ENCODE measurements around the gene MATCAP1. TPM values are rescaled to one million over a fixed set of nuclear protein-coding genes. Genes with fewer than 3 reads are reported as not detected.

MATCAP1 gene
- total RNA-seq, 1 donor from 2014 or later = 7.7 TPM

GRCh38 chr16:67195676-67196075 lies 11.9 kb upstream of the MATCAP1 start:
- no peak for ATAC-seq (ENCODE audit: poor library complexity)
- DNase-seq = no peak
- intact Hi-C loops (cut with DNase I) = no loop called here

DNA sequence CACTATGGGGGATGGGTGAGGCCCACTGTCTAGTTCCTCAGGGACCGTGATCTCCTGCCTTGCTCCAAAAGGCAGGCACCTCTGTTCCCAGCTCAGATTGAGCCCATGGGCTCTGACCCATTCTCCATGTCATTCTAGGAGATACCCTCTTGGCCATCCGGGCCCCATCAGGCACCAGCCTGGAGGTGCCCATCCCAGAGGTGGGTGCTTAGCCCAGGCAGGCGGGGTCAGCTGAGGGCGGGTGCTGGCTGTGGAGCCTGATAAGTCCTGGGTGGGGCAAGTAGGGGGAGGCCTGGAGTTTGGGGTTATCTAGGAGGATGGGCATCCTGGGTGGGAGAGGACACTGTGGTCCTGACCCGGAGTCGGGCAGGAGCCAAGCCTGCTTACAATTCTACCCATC lies 10.5 kb upstream of the MATCAP1 start:
- intact Hi-C loops (cut with DNase I) = no loop called here
- no peak for DNase-seq
- no peak for ATAC-seq (ENCODE audit: poor library complexity)

- intact Hi-C loops (cut with DNase I) = no loop called here
- no peak for ATAC-seq (ENCODE audit: poor library complexity)
- no peak for DNase-seq
Measured at GRCh38 chr16:67193536-67193935, 9.8 kb upstream of the MATCAP1 start.

GRCh38 chr16:67192781-67193361 lies 9.1 kb upstream of the MATCAP1 start:
- intact Hi-C loops (cut with DNase I) = no loop called here
- DNase-seq (no peak), ATAC-seq (ENCODE audit: poor library complexity) (no peak)

GRCh38 chr16:67191995-67192681 lies 8.4 kb upstream of the MATCAP1 start, which contains the start of gene E2F4:
Gene E2F4 (plus strand): TSS chr16:67192155. CDS start chr16:67192228, 73 bp downstream.
- peak; percentile 94 for DNase-seq
- peak; percentile 97 for ATAC-seq (ENCODE audit: poor library complexity)
- intact Hi-C loops (cut with DNase I) = loop anchor here (2.0 kb wide), 1 partner anchor 35 kb away; no protein-coding TSS in a partner anchor

GRCh38 chr16:67191411-67191994 lies 7.7 kb upstream of the MATCAP1 start:
- intact Hi-C loops (cut with DNase I) = loop anchor here (2.0 kb wide), 1 partner anchor 35 kb away; no protein-coding TSS in a partner anchor
- no peak for ATAC-seq (ENCODE audit: poor library complexity)
- no peak for DNase-seq

- DNase-seq (no peak), ATAC-seq (ENCODE audit: poor library complexity) (no peak)
- intact Hi-C loops (cut with DNase I) = loop anchor here (2.0 kb wide), 1 partner anchor 34 kb away; no protein-coding TSS in a partner anchor
Measured at GRCh38 chr16:67190448-67191399, 7.0 kb upstream of the MATCAP1 start.

- no peak for ATAC-seq (ENCODE audit: poor library complexity)
- intact Hi-C loops (cut with DNase I) = loop anchor here (2.0 kb wide), 1 partner anchor 33 kb away; no protein-coding TSS in a partner anchor
Measured at GRCh38 chr16:67190041-67190440, 6.3 kb upstream of the MATCAP1 start, which contains the start of gene EXOC3L1. Gene EXOC3L1 (minus strand): TSS chr16:67190136. CDS start chr16:67189676, 460 bp downstream.

GRCh38 chr16:67188798-67189197 lies 5.0 kb upstream of the MATCAP1 start:
- no peak for ATAC-seq (ENCODE audit: poor library complexity)
- intact Hi-C loops (cut with DNase I) = no loop called here
- DNase-seq = no peak

More at GRCh38 chr16:67190041-67190440, 6.3 kb upstream of the MATCAP1 start, which contains the start of gene EXOC3L1:
- no peak for DNase-seq

GRCh38 chr16:67188323-67188722 lies 4.6 kb upstream of the MATCAP1 start:
- no peak for DNase-seq
- ATAC-seq (ENCODE audit: poor library complexity) = no peak
- intact Hi-C loops (cut with DNase I) = no loop called here

- no peak for ATAC-seq (ENCODE audit: poor library complexity)
Measured at GRCh38 chr16:67187175-67187890, 3.6 kb upstream of the MATCAP1 start.

DNA sequence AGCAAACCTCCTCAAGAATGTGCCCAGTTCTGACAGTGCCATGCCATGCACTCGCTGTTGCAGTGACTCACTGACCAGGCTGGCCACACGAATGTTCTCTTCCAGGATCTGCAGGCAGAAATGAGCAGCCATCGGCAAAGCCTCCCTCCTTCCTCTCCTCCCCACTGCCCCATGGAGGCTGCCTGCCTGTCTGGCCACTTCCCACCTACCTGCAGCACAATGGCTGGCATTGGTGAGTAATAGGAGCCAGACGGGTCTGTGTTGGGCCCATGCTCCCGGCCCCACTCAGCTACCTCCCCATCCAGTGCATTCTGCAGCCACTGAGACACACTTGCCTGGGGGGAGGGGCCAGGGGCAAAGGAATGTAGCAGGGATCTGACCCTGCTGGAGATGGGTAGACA lies 2.8 kb upstream of the MATCAP1 start:
- intact Hi-C loops (cut with DNase I) = no loop called here
- no peak for DNase-seq
- no peak for ATAC-seq (ENCODE audit: poor library complexity)

More at GRCh38 chr16:67187175-67187890, 3.6 kb upstream of the MATCAP1 start:
- intact Hi-C loops (cut with DNase I) = no loop called here
- no peak for DNase-seq

DNA sequence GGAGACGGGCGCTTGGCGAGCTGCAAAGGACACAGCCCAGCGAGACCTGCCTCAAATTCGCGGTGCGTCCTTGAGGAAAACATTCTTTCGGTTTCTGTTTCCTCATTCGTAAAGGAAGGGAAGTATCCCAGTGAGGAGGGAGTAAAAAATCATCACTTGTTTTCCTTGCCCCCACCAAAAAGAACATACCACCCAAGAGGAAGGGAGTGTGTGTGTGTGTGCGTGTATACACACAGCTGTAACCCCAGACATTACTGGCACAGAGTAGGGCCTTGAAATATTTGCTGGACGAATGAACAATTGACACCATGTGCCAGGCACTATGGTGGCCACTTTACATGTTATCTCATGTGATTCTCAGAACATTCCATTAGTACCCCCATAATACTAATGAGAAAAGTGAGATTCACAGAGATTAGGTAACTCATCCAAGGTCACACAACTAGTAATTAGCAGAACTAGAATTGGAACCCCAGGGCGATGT lies 1.9 kb upstream of the MATCAP1 start:
- intact Hi-C loops (cut with DNase I) = loop anchor here (2.0 kb wide), 1 partner anchor 209 kb away; no protein-coding TSS in a partner anchor
- no peak for ATAC-seq (ENCODE audit: poor library complexity)
- DNase-seq = no peak

- ATAC-seq (ENCODE audit: poor library complexity) (peak; percentile 60), DNase-seq (peak; percentile 95)
- intact Hi-C loops (cut with DNase I) = loop anchor here (2.0 kb wide), 1 partner anchor 208 kb away; no protein-coding TSS in a partner anchor
Measured at GRCh38 chr16:67184995-67185650, 1.4 kb upstream of the MATCAP1 start.

DNA sequence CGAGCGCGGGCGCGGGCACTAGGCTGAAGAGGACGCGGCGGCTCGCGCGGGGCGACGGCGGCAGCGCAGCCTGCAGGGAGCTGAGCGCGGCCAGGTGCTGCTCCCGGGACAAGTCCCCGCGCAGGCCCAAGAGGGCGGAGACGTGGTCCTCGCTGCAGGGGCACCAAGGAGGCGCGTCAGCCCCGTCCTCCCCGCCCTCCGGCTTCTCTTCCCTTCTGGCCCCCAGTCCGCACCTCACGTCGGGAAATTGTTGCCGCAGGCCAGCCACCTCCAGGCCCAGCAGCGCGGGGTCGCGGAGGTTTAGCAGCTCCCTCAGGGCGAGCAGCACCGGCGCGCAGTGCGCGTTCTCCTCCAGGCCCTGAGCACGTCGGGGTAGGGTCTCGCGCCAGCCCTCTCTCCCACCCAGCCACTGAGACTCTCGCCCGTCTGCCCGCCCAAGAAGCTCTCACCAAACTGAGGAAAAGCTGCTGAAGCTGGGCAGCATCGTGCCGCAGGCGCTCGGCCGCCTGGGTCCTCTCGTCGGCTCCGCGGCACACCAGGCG lies 761 bp upstream of the MATCAP1 start:
- ATAC-seq (ENCODE audit: poor library complexity) (peak; percentile 29), DNase-seq (no peak)
- intact Hi-C loops (cut with DNase I) = loop anchor here (2.0 kb wide), 1 partner anchor 208 kb away; no protein-coding TSS in a partner anchor

- no peak for ATAC-seq (ENCODE audit: poor library complexity)
- DNase-seq = no peak
- intact Hi-C loops (cut with DNase I) = no loop called here
Measured at GRCh38 chr16:67183284-67183626, 508 bp downstream of the MATCAP1 start.

- no peak for DNase-seq
- ATAC-seq (ENCODE audit: poor library complexity) = no peak
- intact Hi-C loops (cut with DNase I) = no loop called here
Measured at GRCh38 chr16:67182288-67182687, 1.5 kb downstream of the MATCAP1 start.

All from Right ventricle myocardium superior (tissue), 1 donor.